GM06990 (cell line): ENCODE measurements around the gene MCM3.

Experiments
- DNase-seq: peaks from one replicate; pipeline ENCODE4 v3.0.0-alpha.2; 2011; ENCODE audit not compliant: insufficient read length; ENCODE audit errors: extremely low read depth
- H3K27me3 ChIP-seq: replicated peaks from 2 replicates; pipeline ENCODE4 v1.6.0; 2011; ENCODE audit warnings: low read length; ENCODE audit not compliant: control insufficient read depth, insufficient read depth
- H3K36me3 ChIP-seq: 2 replicates; pipeline ENCODE4 v1.5.1; 2011; ENCODE audit warnings: low read length; ENCODE audit not compliant: control insufficient read depth, insufficient read depth
- H3K4me3 ChIP-seq: replicated peaks from 2 replicates; pipeline ENCODE4 v1.5.1; 2011; ENCODE audit warnings: low read depth, mild to moderate bottlenecking, control low read depth, low read length
- TF ChIP-seq, protein P1 (sequence below): IDR thresholded peaks from 2 replicates; pipeline ENCODE4 v1.5.1; 2011; ENCODE audit warnings: low read length, control low read depth, mild to moderate bottlenecking, inconsistent platforms; ENCODE audit not compliant: insufficient read depth, poor library complexity, severe bottlenecking

The MCM3 gene

GRCh38 chr6:52233975-52234823, 50.3 kb downstream of the MCM3 start:
- H3K27me3 ChIP-seq = no peaks in the 10 kb centered on the region; the same call in 1 of the 2 replicates
- H3K4me3 ChIP-seq = no peak overlapping the region
- no peak for DNase-seq
- TF ChIP-seq, protein P1, sequence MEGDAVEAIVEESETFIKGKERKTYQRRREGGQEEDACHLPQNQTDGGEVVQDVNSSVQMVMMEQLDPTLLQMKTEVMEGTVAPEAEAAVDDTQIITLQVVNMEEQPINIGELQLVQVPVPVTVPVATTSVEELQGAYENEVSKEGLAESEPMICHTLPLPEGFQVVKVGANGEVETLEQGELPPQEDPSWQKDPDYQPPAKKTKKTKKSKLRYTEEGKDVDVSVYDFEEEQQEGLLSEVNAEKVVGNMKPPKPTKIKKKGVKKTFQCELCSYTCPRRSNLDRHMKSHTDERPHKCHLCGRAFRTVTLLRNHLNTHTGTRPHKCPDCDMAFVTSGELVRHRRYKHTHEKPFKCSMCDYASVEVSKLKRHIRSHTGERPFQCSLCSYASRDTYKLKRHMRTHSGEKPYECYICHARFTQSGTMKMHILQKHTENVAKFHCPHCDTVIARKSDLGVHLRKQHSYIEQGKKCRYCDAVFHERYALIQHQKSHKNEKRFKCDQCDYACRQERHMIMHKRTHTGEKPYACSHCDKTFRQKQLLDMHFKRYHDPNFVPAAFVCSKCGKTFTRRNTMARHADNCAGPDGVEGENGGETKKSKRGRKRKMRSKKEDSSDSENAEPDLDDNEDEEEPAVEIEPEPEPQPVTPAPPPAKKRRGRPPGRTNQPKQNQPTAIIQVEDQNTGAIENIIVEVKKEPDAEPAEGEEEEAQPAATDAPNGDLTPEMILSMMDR = peak; percentile 72
- no peaks in the 10 kb centered on the region for H3K36me3 ChIP-seq

DNA sequence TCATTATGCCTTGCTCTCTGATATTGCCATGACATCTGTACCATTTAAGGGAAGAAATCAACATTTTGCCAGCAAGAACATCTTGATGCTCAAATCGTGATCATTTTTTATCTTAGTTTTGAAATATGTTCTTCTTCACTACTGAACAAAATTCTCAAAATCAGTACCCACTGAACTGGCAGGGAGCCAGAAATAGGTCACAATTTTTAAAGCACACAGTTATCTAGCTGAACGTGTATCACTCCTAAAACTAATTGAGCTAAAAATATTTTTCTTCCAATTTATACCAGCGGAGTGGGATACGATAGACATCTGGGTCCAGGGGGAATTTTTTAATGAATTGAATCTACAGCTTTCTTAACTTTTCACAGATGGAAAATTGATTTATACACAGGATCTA, 51.5 kb downstream of the MCM3 start:
- TF ChIP-seq, protein P1 = no peak
- no peaks in the 10 kb centered on the region; the same call in 1 of the 2 replicates for H3K27me3 ChIP-seq
- no peak overlapping the region for H3K4me3 ChIP-seq
- no peak for DNase-seq
- H3K36me3 ChIP-seq = no peaks in the 10 kb centered on the region

- no peak overlapping the region for H3K4me3 ChIP-seq
- H3K36me3 ChIP-seq = no peaks in the 10 kb centered on the region
- no peaks in the 10 kb centered on the region for H3K27me3 ChIP-seq
- no peak for DNase-seq
- TF ChIP-seq, protein P1 = no peak
These were observed 53.0 kb downstream of the MCM3 start for GRCh38 chr6:52231406-52232127.

DNA sequence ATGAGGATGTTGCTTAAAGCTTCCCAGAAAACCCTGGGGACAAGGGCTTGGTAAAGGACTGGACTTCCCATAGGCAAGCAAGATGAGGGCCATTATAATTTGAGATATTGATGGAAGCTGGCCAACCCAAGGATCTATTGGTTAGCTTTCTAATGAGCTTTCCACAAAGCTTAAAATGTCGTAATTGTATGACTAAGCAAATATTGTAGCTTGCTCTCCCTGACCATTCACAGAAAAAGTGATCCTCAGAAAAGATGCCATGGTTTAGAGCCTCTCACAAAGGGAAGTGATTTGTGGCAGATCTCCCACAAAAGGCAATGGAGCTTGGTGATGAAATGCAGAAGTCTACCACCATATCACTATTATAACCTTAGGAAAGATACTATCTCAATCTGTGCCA, 53.9 kb downstream of the MCM3 start:
- TF ChIP-seq, protein P1 = no peak
- H3K36me3 ChIP-seq = no peaks in the 10 kb centered on the region
- no peaks in the 10 kb centered on the region for H3K27me3 ChIP-seq
- no peak for DNase-seq
- no peak overlapping the region for H3K4me3 ChIP-seq

GRCh38 chr6:52227495-52227894, 57.0 kb downstream of the MCM3 start:
- DNase-seq = peak; percentile 66
- no peak overlapping the region for H3K4me3 ChIP-seq
- TF ChIP-seq, protein P1 = no peak
- no peaks in the 10 kb centered on the region for H3K27me3 ChIP-seq
- H3K36me3 ChIP-seq = no peaks in the 10 kb centered on the region
